Lung microvascular endothelial cell (primary cell): ENCODE results near the gene TNIK. TPM values are rescaled to one million over a fixed set of nuclear protein-coding genes. Genes with fewer than 3 reads are reported as not detected.

Source experiments
- DNase-seq, 2 donors: peaks; one replicate each; pipeline versions ENCODE4 v3.0.0 to v3.0.0-alpha.2; 2010; ENCODE audit warnings: low read depth in 2 of 2
- total RNA-seq: library from RNA; depleted of rRNA; stranded (reverse); fragments of >200 nt; gene quantifications from 2 replicates; pipeline ENCODE4 v1.2.1, GENCODE V29; 2014

Gene TNIK
- total RNA-seq, 1 donor from 2014 or later, result 9.7 TPM

- DNase-seq, result no peak
Measured at GRCh38 chr3:171172070-171172469, 288.1 kb downstream of the TNIK start.

- DNase-seq, result no peak
Measured at GRCh38 chr3:171169866-171170265, 290.3 kb downstream of the TNIK start.

- no peak for DNase-seq
Measured at GRCh38 chr3:171169443-171169842, 290.8 kb downstream of the TNIK start.

- DNase-seq, result no peak
Measured at GRCh38 chr3:171168551-171168950, 291.7 kb downstream of the TNIK start.

GRCh38 chr3:171168086-171168485, 292.1 kb downstream of the TNIK start:
- DNase-seq, result peak; percentile 19 to 36

DNA sequence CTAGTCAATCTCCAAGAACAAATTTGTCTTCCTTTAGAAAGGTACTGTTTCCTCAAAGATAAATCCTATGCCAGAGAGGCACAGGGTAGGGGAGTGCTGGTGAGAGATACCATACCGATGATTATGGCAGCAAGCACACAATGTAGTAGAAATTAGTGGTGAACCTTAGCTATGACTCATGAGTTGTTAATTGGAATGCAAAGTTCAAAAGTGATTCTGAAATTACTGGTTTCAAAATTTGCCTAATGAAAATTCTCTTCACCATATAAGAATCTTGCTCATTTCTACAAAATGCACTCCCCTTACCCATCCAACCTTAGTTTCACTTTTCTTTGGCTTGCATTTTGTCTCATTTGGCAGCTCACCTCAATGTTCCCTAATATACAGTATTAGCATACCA, 294.2 kb downstream of the TNIK start:
- no peak for DNase-seq

DNA sequence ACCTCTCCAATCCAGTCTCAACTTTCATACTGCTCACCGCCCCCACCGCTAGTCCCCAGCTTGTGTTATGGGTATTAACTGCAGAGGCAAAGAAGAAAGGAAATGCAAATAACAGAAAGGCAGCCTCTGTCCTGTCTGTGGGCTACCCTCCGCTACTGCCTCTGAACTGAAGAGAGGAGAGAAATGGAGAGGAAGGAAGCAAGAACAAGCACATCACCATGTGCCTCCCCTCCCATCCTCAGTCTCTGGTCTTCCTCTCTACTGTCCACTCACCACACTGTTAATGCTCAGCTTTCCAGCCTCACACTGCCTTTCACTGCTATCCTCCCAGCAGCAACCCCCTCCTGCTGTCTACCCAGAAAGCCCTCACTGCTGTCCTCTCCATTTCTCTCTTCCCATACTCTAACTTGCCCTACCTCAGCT, 294.7 kb downstream of the TNIK start:
- DNase-seq, result no peak

- DNase-seq, result no peak
Measured at GRCh38 chr3:171164067-171164465, 296.1 kb downstream of the TNIK start.

DNA sequence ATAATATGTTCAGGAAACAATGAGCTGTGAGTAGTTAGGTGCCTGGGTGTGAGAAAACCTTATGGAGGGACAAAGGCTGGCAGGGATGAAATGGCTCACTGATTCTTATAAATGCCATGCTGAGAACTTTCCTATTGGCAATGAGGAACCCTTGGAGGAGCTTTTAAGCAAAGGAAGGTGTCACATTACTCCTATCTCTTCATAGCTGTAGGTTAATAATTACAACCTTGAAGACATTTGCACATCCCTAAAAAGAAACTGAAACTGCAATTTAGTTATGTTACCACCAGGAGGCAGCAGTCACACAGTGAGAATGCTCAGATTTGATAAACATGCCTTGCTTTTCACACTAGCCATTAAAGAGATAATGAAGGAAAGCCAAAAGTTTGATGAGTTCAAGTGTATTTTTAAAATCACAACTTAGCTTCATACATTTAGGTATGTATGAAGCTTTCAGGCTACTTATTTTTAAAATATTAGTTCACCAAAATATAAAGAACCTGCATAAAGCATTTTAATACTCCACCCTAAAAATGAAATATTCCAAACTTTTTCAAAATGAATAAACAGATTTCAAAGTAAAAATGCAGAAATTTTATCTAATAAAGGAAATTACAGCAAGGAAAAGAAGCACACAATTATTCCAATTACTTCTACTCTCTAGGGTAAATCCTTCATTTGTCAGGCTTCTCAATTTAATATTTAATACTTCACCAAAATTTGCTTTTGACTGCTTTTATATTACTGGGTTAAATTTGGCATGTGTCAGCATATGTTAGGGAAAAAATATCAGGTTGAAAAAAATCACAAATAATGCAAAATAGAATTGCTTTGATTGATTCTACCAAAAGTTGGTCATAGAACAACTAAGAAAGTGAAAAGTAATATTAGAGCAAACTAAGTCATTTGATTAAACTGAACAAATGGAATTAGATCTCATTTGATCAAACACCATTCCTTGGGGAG, 296.8 kb downstream of the TNIK start:
- DNase-seq, result peak; percentile 20 to 55

DNA sequence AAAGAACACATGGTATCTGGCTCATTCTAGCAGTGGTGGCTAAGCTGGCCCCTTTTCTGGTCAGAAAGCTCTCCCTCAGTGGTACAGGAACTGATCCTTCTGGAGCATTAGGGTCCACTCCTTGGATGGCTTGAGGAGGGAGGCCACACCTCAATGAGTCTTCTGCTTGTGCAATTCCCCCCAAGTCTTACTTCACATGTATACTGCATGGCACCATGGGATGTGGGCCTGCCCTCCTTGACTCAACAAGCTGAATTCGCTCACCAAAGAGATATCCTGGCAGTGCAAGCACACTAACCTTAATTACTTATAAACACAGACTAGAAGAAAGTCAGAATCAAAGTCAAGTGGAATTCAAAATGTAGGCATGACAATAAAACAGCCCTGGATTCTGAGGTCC, 299.9 kb downstream of the TNIK start:
- DNase-seq, result no peak

- no peak for DNase-seq
Measured at GRCh38 chr3:171159822-171160157, 300.4 kb downstream of the TNIK start.

- DNase-seq, result no peak
Measured at GRCh38 chr3:171159024-171159821, 301.0 kb downstream of the TNIK start.

GRCh38 chr3:171157980-171158379, 302.2 kb downstream of the TNIK start:
- no peak for DNase-seq

- DNase-seq, result no peak
Measured at GRCh38 chr3:171157286-171157685, 302.9 kb downstream of the TNIK start.

DNA sequence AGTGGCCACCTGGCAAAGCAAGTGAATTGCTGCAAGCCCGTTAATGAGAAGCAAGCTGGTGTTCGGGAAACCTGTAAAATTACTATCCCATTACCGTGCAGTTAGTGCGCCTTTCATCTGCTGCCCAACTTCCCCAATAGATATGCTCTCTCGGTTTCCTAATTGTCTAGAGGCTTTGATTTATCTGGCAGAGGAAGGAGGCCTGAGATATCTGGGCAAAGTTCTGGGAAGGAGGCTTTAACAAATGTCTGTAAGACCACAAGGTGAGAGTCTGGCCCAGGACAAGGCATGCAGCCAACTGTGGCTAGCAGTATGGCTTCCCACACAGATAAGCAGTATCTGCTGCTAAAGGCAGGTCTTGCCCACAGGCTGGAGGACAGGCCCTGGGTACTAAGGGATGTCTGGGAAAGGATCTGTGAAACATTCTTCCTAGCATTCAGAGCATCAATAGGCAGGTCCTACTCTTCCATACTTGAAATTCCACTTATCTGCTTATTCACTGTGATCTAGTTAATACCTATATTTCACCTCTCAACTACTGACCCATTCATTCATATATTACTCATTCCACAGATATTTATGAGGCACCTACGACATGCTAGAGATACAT, 303.7 kb downstream of the TNIK start:
- no peak for DNase-seq

DNA sequence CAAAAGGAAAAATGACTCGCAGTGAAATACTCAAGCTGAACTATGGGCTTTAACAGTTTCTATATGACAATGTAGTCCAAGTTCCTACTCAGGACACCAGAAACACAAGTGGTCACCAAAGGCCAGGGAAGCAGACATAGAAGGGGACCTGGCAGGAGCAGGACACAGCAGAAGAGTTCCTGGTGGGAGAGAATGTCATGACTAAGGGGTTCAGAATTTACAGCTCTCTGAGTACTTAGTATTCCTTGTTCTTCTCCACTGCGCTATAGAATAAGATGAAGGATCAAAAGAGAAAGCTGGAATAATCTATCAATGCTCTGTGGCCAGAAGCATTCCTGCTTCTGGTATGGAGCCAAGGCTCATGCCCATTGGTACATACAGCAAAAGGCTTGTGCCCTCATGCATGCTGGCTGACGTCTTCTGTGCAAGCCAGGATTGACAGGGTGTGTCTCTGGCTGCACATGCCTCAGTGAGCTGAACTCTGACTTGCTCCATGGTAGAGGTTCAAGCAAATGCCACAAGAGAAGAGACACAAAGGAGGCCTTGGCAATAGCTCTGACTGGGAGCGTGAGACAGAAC, 305.0 kb downstream of the TNIK start:
- DNase-seq, result no peak

GRCh38 chr3:171150945-171151344, 309.3 kb downstream of the TNIK start:
- peak in 1 of 2 donors; percentile 12 for DNase-seq

DNA sequence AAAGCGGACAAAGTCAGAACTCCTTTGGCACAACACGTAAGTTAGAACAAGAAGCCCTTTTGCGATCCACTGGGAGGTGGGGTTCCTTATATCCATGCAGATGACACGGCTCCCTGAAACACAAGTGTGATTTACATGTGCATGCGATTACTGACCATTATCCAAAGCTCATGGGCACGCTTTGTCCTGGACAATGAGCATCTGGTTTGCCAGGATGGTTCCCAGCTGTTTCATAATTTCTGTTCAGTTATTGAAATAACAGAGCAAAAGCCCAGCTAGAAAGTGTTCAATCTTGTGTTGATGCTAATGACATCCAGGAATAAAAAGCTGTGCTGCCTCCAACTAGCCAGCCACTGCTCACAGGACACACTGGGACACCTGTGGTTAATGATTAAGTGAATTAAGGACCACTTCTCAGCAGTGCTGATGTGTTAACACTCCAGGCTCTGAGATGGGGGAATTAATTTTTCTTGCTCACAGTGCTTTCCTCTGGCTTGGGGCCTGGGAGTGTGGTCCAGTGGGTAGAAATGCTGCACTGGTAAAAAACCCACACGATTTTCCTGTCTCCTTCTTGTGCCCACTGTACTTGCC, 310.6 kb downstream of the TNIK start:
- no peak for DNase-seq

DNA sequence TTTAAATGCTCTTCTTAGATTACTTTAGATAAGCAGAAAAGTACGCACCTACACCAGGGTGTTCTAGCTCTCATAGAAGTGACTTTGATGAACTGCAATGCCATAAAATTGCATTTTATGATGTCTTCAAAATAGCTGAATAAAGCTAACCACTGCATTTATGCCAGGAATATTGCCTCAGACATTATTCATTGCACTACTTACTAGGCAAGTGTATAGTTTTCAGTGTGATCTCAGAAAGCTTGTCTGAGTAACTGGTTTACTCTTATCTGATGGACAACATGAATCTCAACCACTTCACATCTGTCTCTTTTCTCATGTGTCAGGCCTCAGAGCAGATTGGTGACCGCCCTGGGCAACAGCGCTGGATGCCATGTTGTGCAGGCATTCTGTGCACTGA, 314.4 kb downstream of the TNIK start:
- no peak for DNase-seq

GRCh38 chr3:171142985-171143384, 317.2 kb downstream of the TNIK start:
- DNase-seq, result peak in 1 of 2 donors; percentile 70

- DNase-seq, result no peak
Measured at GRCh38 chr3:171140246-171140645, 320.0 kb downstream of the TNIK start.
